Left lung (tissue), 10 donors: ENCODE results near the gene WBP2. TPM values are rescaled to one million over a fixed set of nuclear protein-coding genes. Genes with fewer than 3 reads are reported as not detected.
"Not testable (repeated sequence)": the region's sequence is repeated elsewhere in the genome, so short reads cannot be mapped to it uniquely, and the experiment has no call there.

Experiments used
- ATAC-seq: fragments of 200-7000 bp; cut with Tn5 transposase; one replicate; pipeline ENCODE4 v1.9.1; 2020; ENCODE audit warnings: moderate library complexity
- DNase-seq, 4 donors: peaks; one replicate each; pipeline ENCODE4 v3.0.0-alpha.2; 2013 to 2020
- H3K27ac ChIP-seq, 2 donors: fragments of 200-600 bp; sonication (generic) in 1 of 2; one replicate each; pipeline versions ENCODE4 v1.5.0 to v1.8.0; 2020 to 2021
- H3K27me3 ChIP-seq, 2 donors: fragments of 200-600 bp; sonication (generic) in 1 of 2; one replicate each; pipeline versions ENCODE4 v1.5.0 to v1.8.0; 2020 to 2021
- H3K36me3 ChIP-seq, 2 donors: fragments of 200-600 bp; sonication (generic) in 1 of 2; one replicate each; pipeline versions ENCODE4 v1.5.0 to v1.8.0; 2020 to 2021
- H3K4me1 ChIP-seq, 2 donors: fragments of 200-600 bp; one replicate each; pipeline ENCODE4 v1.8.0; 2021
- H3K4me3 ChIP-seq, 2 donors: fragments of 200-600 bp; sonication (generic) in 1 of 2; one replicate each; pipeline versions ENCODE4 v1.5.0 to v1.8.0; 2020 to 2021; ENCODE audit warnings: mild to moderate bottlenecking in 1 of 2
- H3K9me3 ChIP-seq, 2 donors: fragments of 200-600 bp; sonication (generic) in 1 of 2; one replicate each; pipeline versions ENCODE4 v1.5.0 to v1.8.0; 2020 to 2021
- CTCF ChIP-seq, 2 donors: fragments of 200-600 bp; sonication (generic) in 1 of 2; IDR thresholded peaks; one replicate each; pipeline versions ENCODE4 v1.5.0 to v1.8.0; 2021; ENCODE audit warnings: antibody characterized with exemption in 2 of 2
- intact Hi-C, 2 donors: fragments of 100-400 bp; cut with DNase I; formaldehyde crosslinking; loops; one replicate each; pipeline versions ENCODE4 v1.11.2 to v1.14.2; 2022
- polyA plus RNA-seq, 6 donors: library from polyadenylated mRNA; unstranded; fragments of 120-200 nt; gene quantifications; one replicate each; pipeline ENCODE4 v1.2.1, GENCODE V29; 2013; ENCODE audit not compliant: insufficient read length in 6 of 6
- total RNA-seq, 2 donors: library from RNA; stranded (reverse); fragmentation: NEBNext Ultra II Directional; extraction: Animal tissue kit (Norgen Biotek cat#: 25700); gene quantifications; one replicate each; pipeline ENCODE4 v1.2.1, GENCODE V29; 2021
- donor health status: DM: no; HTN: yes; CAD: no.
- donor health status: DM: no; HTN: no; CAD: no.

The WBP2 gene
- total and polyA plus RNA-seq, 8 donors: 64.1 to 132 (median 75.6) TPM

- no peaks in the 10 kb centered on the region for H3K9me3 ChIP-seq
- DNase-seq: peak in 1 of 4 donors; percentile 17
- no peak for TF ChIP-seq CTCF (IDR thresholded peaks at IDR 0.05)
- peak; percentile 16 for ATAC-seq
- peaks cover 2 to 37% of the 10 kb centered on the region in 2 donors for H3K36me3 ChIP-seq
- intact Hi-C loops: no loop called here
- peak overlapping the region; percentile 35 to 79 for H3K4me3 ChIP-seq
- no peaks in the 10 kb centered on the region for H3K27me3 ChIP-seq
- peak overlapping the region; percentile 95 to 98 for H3K27ac ChIP-seq
- peaks cover 13 to 70% of the 10 kb centered on the region in 2 donors for H3K4me1 ChIP-seq
Measured at GRCh38 chr17:75854101-75854748, 910 bp downstream of the WBP2 start.

DNA sequence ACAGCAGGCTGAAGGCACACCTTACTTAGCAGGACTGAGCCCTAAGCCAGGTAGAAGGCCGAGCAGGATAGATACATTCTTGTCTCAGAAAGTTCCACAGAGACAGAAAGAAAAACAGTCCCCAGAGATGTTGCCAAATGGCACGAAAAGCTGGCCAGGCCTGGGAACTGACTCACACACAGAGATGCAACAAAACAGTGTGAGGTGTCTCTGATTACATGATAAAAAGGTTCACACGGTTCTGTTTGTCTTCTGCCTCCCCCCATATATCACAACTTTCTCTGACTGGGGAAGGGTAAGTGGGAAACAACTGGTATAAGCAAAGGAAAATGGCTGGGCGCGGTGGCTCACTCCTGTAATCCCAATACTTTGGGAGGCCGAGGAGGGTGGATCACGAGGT lies 1.7 kb downstream of the WBP2 start:
- Histone ChIP-seq H3K36me3 (peaks cover 2 to 44% of the 10 kb centered on the region in 2 donors), H3K9me3 (no peaks in the 10 kb centered on the region), H3K4me3 (peak overlapping the region in 1 of 2 donors; percentile 79), H3K27ac (peak overlapping the region; percentile 95 to 98), H3K4me1 (peaks cover 13 to 71% of the 10 kb centered on the region in 2 donors), H3K27me3 (no peaks in the 10 kb centered on the region)
- no peak for TF ChIP-seq CTCF (IDR thresholded peaks at IDR 0.05)
- intact Hi-C loops: no loop called here
- ATAC-seq (no peak), DNase-seq (peak in 1 of 4 donors; percentile 24)

DNA sequence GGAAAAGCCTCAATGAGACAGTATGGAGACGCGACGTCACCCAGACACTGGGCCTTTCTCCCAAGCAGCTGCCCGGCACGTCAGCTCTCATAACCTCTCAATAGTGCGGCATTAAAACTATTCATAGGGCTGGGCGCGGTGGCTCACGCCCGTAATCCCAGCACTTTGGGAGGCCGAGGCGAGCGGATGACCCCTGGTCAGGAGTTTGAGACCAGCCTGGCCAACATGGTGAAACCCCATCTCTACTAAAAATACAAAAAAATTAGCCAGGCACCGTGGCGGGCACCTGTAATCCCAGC lies 3.5 kb downstream of the WBP2 start:
- not testable (repeated sequence) for ATAC-seq
- peaks cover 20 to 72% of the 10 kb centered on the region in 2 donors for H3K4me1 ChIP-seq
- peaks cover 2 to 62% of the 10 kb centered on the region in 2 donors for H3K36me3 ChIP-seq

DNA sequence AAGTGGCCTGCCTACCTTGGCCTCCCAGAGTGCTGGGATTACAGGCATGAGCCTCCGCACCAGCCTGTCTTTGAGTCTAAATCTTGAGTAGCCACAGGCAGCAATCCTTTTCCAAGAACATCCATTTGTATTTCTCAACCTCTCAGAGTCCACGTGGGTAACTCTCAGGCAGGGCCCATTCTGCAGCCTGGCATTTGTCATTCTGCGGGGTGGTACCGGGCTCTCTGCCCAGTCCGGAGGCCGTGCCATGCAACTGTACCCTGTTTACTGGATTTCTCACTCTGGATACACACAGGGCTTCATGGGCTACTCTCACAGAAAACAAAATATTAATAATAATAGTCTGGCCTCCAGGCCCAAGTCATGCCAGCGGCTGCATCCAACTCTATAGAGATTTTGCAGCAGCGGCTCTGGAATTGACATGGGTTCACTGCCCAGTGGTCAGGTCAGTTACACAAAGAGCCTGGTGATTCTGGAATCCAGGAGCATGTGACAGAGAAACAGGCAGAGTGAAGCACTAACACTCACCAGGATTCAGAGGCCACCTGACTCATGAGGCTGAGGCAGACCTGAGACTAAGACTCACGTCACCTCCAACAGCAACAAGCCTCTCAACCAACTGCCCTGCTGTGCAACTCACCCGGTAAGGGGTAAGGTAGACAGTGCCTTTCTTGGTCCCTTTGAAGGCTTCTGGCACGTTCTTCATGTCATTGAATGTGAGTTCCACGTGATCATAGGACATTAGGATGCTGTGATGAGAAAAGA lies 4.0 kb downstream of the WBP2 start:
- no peak for TF ChIP-seq CTCF (IDR thresholded peaks at IDR 0.05)
- ATAC-seq: no peak
- Histone ChIP-seq H3K36me3 (peaks cover 2 to 68% of the 10 kb centered on the region in 2 donors), H3K4me1 (peaks cover 25 to 72% of the 10 kb centered on the region in 2 donors), H3K27me3 (no peaks in the 10 kb centered on the region), H3K9me3 (no peaks in the 10 kb centered on the region), H3K27ac (no peak overlapping the region), H3K4me3 (no peak overlapping the region)
- intact Hi-C loops: no loop called here
- peak in 1 of 4 donors; percentile 16 for DNase-seq

More for the DNA sequence above, 3.5 kb downstream of the WBP2 start:
- H3K4me3 ChIP-seq, H3K27ac ChIP-seq, intact Hi-C loops, H3K27me3 ChIP-seq, H3K9me3 ChIP-seq: not testable (repeated sequence)
- DNase-seq: peak in 1 of 4 donors; percentile 47

GRCh38 chr17:75849724-75850123 lies 5.4 kb downstream of the WBP2 start:
- Histone ChIP-seq H3K9me3 (no peaks in the 10 kb centered on the region), H3K4me1 (peaks cover 39 to 84% of the 10 kb centered on the region in 2 donors), H3K27me3 (no peaks in the 10 kb centered on the region), H3K4me3 (no peak overlapping the region), H3K36me3 (peaks cover 2 to 72% of the 10 kb centered on the region in 2 donors), H3K27ac (peak overlapping the region; percentile 56 to 93)
- DNase-seq (peak in 1 of 4 donors; percentile 41), ATAC-seq (no peak)
- TF ChIP-seq CTCF (IDR thresholded peaks at IDR 0.05): no peak
- intact Hi-C loops: no loop called here
